ENCODE results near the gene SLC16A3. TPM values are rescaled to one million over a fixed set of nuclear protein-coding genes. Genes with fewer than 3 reads are reported as not detected.
"Not testable (repeated sequence)": the region's sequence is repeated elsewhere in the genome, so short reads cannot be mapped to it uniquely, and the experiment has no call there.

The SLC16A3 gene
- total RNA-seq (2014; rRNA removed; shearing (Covaris generic)), result 104 and 207 TPM in 2 replicates

- DNase-seq (ENCODE audit: low read depth), result peak; percentile 77
Measured at GRCh38 chr17:82228842-82229697, at the start of gene SLC16A3. Gene SLC16A3, plus strand, starts transcription at chr17:82229042. Its CDS starts 6,967 bp downstream, at chr17:82236009.

GRCh38 chr17:82179412-82179811 lies 49.4 kb upstream of the SLC16A3 start:
- DNase-seq (ENCODE audit: low read depth), result no peak

- no peak for DNase-seq (ENCODE audit: low read depth)
Measured at GRCh38 chr17:82179946-82180475, 48.8 kb upstream of the SLC16A3 start.

GRCh38 chr17:82180776-82181528 lies 47.9 kb upstream of the SLC16A3 start:
- DNase-seq (ENCODE audit: low read depth), result no peak

- no peak for DNase-seq (ENCODE audit: low read depth)
Measured at GRCh38 chr17:82184761-82185160, 44.1 kb upstream of the SLC16A3 start.

- DNase-seq (ENCODE audit: low read depth), result no peak
Measured at GRCh38 chr17:82186221-82186620, 42.6 kb upstream of the SLC16A3 start.

GRCh38 chr17:82187500-82187899 lies 41.3 kb upstream of the SLC16A3 start:
- no peak for DNase-seq (ENCODE audit: low read depth)

GRCh38 chr17:82188001-82188961 lies 40.6 kb upstream of the SLC16A3 start:
- no peak for DNase-seq (ENCODE audit: low read depth)

- not testable (repeated sequence) for DNase-seq (ENCODE audit: low read depth)
Measured at GRCh38 chr17:82193050-82193449, 35.8 kb upstream of the SLC16A3 start.

GRCh38 chr17:82193520-82194220 lies 35.2 kb upstream of the SLC16A3 start:
- DNase-seq (ENCODE audit: low read depth), result no peak

- DNase-seq (ENCODE audit: low read depth), result no peak
Measured at GRCh38 chr17:82194765-82195164, 34.1 kb upstream of the SLC16A3 start.

GRCh38 chr17:82195675-82196672 lies 32.9 kb upstream of the SLC16A3 start:
- DNase-seq (ENCODE audit: low read depth), result no peak

GRCh38 chr17:82198092-82198491 lies 30.8 kb upstream of the SLC16A3 start:
- no peak for DNase-seq (ENCODE audit: low read depth)

- DNase-seq (ENCODE audit: low read depth), result no peak
Measured at GRCh38 chr17:82199496-82199895, 29.3 kb upstream of the SLC16A3 start.

GRCh38 chr17:82200135-82200534 lies 28.7 kb upstream of the SLC16A3 start:
- no peak for DNase-seq (ENCODE audit: low read depth)

- no peak for DNase-seq (ENCODE audit: low read depth)
Measured at GRCh38 chr17:82200743-82201497, 27.9 kb upstream of the SLC16A3 start.

- no peak for DNase-seq (ENCODE audit: low read depth)
Measured at GRCh38 chr17:82201498-82201910, 27.3 kb upstream of the SLC16A3 start.

- no peak for DNase-seq (ENCODE audit: low read depth)
Measured at GRCh38 chr17:82202981-82203380, 25.9 kb upstream of the SLC16A3 start.

GRCh38 chr17:82203920-82204319 lies 24.9 kb upstream of the SLC16A3 start:
- no peak for DNase-seq (ENCODE audit: low read depth)
